SU-DHL-6 (cell line): ENCODE data around the gene IQCM.

Source experiments
- H2AFZ ChIP-seq: fragments of 200-600 bp; sonication (generic); 2 replicates; pipeline ENCODE4 v1.6.1; 2014; ENCODE audit warnings: low read depth, mild to moderate bottlenecking, moderate library complexity, mixed read lengths, antibody characterized with exemption, low read length; ENCODE audit not compliant: severe bottlenecking
- H3F3A ChIP-seq: fragments of 200-600 bp; shearing (Covaris generic); 2 replicates; pipeline ENCODE4 v1.6.0; 2016; ENCODE audit warnings: antibody characterized with exemption, mild to moderate bottlenecking; ENCODE audit not compliant: insufficient read depth
- H3K27ac ChIP-seq: fragments of 200-600 bp; sonication (generic); 2 replicates; pipeline ENCODE4 v1.5.1; 2016; ENCODE audit warnings: low read depth, mild to moderate bottlenecking, low read length, moderate library complexity, mixed read lengths
- H3K27me3 ChIP-seq: fragments of 200-600 bp; sonication (generic), shearing (Covaris generic); 2 replicates; pipeline ENCODE4 v1.6.0; 2014; ENCODE audit warnings: mild to moderate bottlenecking, low read length
- H3K36me3 ChIP-seq: fragments of 200-600 bp; sonication (generic); 2 replicates; pipeline ENCODE4 v1.6.1; 2014; ENCODE audit warnings: mild to moderate bottlenecking, low read length, mixed read lengths
- H3K4me2 ChIP-seq: fragments of 300-600, 200-600 bp; shearing (Covaris generic), sonication (generic); 2 replicates; pipeline ENCODE4 v1.6.0; 2014; ENCODE audit warnings: low read length, low read depth, mild to moderate bottlenecking; ENCODE audit not compliant: poor library complexity, severe bottlenecking
- H3K4me3 ChIP-seq: fragments of 200-600 bp; sonication (generic); 2 replicates; pipeline ENCODE4 v1.5.1; 2014; ENCODE audit warnings: antibody characterized with exemption, low read length, mild to moderate bottlenecking, mixed read lengths; ENCODE audit not compliant: insufficient read depth, poor library complexity, severe bottlenecking
- H3K79me2 ChIP-seq: fragments of 200-600 bp; sonication (generic); 2 replicates; pipeline ENCODE4 v1.6.1; 2014; ENCODE audit warnings: mild to moderate bottlenecking, low read length, moderate library complexity; ENCODE audit not compliant: insufficient read depth
- H3K9ac ChIP-seq: fragments of 200-600 bp; sonication (generic); 2 replicates; pipeline ENCODE4 v1.7.0; 2014; ENCODE audit warnings: mild to moderate bottlenecking, low read length
- H3K9me2 ChIP-seq: fragments of 200-600 bp; sonication (generic); replicated peaks from 2 replicates; pipeline ENCODE4 v1.6.1; 2014; ENCODE audit warnings: low read length; ENCODE audit not compliant: insufficient read depth
- H3K9me3 ChIP-seq: fragments of 200-600 bp; sonication (generic); 2 replicates; pipeline ENCODE4 v1.6.1; 2014; ENCODE audit warnings: low read length, mixed read lengths; ENCODE audit not compliant: insufficient read depth
- H4K20me1 ChIP-seq: fragments of 200-600 bp; sonication (generic); 2 replicates; pipeline ENCODE4 v1.6.1; 2014; ENCODE audit warnings: low read depth, mild to moderate bottlenecking, antibody characterized with exemption, low read length, moderate library complexity, mixed read lengths
- EZH2phosphoT487 ChIP-seq: fragments of 200-600 bp; sonication (generic), shearing (Covaris generic); conservative IDR thresholded peaks from 2 replicates; pipeline ENCODE4 v1.6.1; 2018; ENCODE audit warnings: mild to moderate bottlenecking, antibody characterized with exemption, low read length, moderate library complexity, mixed read lengths
- TF ChIP-seq, protein P1 (sequence below): fragments of 200-600 bp; sonication (generic); IDR thresholded peaks from one replicate; pipeline ENCODE4 v1.5.1; 2017; ENCODE audit warnings: antibody characterized with exemption, mild to moderate bottlenecking, low read length, moderate library complexity; ENCODE audit not compliant: insufficient read depth, poor library complexity, severe bottlenecking

IQCM gene

DNA sequence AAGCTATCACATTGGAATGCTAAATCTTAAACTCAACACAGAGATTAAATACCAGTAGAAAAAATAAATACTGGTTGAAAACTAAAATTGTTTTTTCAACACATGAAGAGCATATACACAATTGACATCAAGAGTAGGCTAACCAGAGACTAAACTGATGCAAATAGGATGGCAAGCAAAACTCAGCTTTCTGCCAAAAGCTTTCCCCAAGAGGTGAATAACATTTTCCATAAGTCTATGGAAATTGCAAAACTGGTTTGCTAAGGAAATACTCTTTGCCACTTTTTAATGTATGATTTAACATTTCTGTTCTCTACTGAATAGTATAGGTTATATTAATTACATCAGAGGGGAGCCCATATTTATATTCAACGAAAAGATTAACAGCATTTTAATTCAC, 23.8 kb downstream of the IQCM start:
- TF ChIP-seq, protein P1, sequence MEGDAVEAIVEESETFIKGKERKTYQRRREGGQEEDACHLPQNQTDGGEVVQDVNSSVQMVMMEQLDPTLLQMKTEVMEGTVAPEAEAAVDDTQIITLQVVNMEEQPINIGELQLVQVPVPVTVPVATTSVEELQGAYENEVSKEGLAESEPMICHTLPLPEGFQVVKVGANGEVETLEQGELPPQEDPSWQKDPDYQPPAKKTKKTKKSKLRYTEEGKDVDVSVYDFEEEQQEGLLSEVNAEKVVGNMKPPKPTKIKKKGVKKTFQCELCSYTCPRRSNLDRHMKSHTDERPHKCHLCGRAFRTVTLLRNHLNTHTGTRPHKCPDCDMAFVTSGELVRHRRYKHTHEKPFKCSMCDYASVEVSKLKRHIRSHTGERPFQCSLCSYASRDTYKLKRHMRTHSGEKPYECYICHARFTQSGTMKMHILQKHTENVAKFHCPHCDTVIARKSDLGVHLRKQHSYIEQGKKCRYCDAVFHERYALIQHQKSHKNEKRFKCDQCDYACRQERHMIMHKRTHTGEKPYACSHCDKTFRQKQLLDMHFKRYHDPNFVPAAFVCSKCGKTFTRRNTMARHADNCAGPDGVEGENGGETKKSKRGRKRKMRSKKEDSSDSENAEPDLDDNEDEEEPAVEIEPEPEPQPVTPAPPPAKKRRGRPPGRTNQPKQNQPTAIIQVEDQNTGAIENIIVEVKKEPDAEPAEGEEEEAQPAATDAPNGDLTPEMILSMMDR, result no peak
- TF ChIP-seq EZH2phosphoT487, result no peak
- no peaks in the 10 kb centered on the region for H3K9me3 ChIP-seq
- H3K9ac ChIP-seq, result no peak overlapping the region
- H3K9me2 ChIP-seq, result no peaks in the 10 kb centered on the region
- no peak overlapping the region for H3K4me2 ChIP-seq
- H3F3A ChIP-seq, result no peaks in the 10 kb centered on the region
- no peak overlapping the region for H3K27ac ChIP-seq
- H3K27me3 ChIP-seq, result no peaks in the 10 kb centered on the region
- H4K20me1 ChIP-seq, result no peaks in the 10 kb centered on the region
- H3K36me3 ChIP-seq, result no peaks in the 10 kb centered on the region
- no peak overlapping the region for H3K4me3 ChIP-seq
- no peak overlapping the region for H2AFZ ChIP-seq
- no peaks in the 10 kb centered on the region for H3K79me2 ChIP-seq

DNA sequence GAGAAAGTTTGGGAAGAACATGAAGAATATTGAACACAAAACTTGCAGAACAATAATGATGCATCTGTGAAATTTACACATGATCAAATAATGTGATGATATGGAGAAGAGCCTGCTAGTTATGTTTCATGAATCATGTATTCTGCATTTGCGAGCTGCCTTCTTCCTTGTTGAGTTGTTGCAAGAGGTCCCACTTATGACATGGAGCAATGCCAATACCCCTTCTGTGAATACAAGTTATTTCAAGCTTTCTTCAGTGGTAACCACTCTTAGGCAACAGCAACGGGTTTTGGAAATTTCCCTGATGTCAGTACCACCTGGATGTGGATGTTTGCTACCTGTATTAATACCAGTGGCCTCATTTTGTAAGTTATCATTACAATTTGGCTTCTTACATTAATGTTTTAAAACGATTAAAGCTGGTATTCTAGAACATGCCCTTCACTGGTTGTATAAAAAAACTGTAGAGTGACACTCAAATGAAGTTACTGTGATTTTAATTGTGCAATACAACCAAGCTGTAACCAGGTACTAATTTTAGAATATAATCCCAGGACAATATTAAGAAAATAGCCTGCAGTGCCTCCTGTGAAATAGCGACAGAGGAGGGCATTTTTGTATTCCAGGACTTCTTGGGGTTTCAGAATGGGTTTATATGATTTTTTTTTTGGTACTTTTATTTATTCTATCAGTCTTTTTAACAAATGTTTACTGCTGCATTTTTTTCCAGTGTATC, 25.3 kb downstream of the IQCM start:
- Histone ChIP-seq H3K9me3 (no peaks in the 10 kb centered on the region), H4K20me1 (no peaks in the 10 kb centered on the region), H2AFZ (no peak overlapping the region), H3K27me3 (no peaks in the 10 kb centered on the region), H3K9ac (no peak overlapping the region), H3K36me3 (no peaks in the 10 kb centered on the region), H3F3A (no peaks in the 10 kb centered on the region), H3K79me2 (no peaks in the 10 kb centered on the region), H3K4me2 (no peak overlapping the region), H3K4me3 (no peak overlapping the region), H3K9me2 (no peaks in the 10 kb centered on the region), H3K27ac (no peak overlapping the region)
- TF ChIP-seq EZH2phosphoT487, result no peak
- TF ChIP-seq, protein P1, result no peak

GRCh38 chr4:149788300-149788699, 27.3 kb downstream of the IQCM start:
- Histone ChIP-seq H3K4me3 (no peak overlapping the region), H3K27me3 (no peaks in the 10 kb centered on the region), H3K4me2 (no peak overlapping the region), H4K20me1 (no peaks in the 10 kb centered on the region), H3K9me3 (no peaks in the 10 kb centered on the region), H3K79me2 (no peaks in the 10 kb centered on the region), H3K9ac (no peak overlapping the region), H3K9me2 (no peaks in the 10 kb centered on the region), H3F3A (no peaks in the 10 kb centered on the region), H2AFZ (no peak overlapping the region), H3K36me3 (no peaks in the 10 kb centered on the region), H3K27ac (no peak overlapping the region)
- TF ChIP-seq EZH2phosphoT487, result no peak
- TF ChIP-seq, protein P1, result no peak
